ENCODE measurements around the gene KCNMB2.

GRCh38 chr3:178624276-178624675 is 88.0 kb downstream of the KCNMB2 start:
- TF ChIP-seq POLR2AphosphoS5 (IDR thresholded peaks at IDR 0.05): no peak
- no peak for TF ChIP-seq CTCF (IDR thresholded peaks at IDR 0.05)
- no peak for TF ChIP-seq POLR2A (IDR thresholded peaks at IDR 0.05)
- TF ChIP-seq EP300 (IDR thresholded peaks at IDR 0.05): no peak

All from stomach (tissue), 4 donors.